ENCODE results near the gene VIP.
A peak's percentile ranks its signal among the peaks of the same experiment; 100 is the strongest.

GRCh38 chr6:152746172-152746553, 4.4 kb upstream of the VIP start:
- no peak for TF ChIP-seq MXI1 (IDR thresholded peaks at IDR 0.05; ENCODE audit: borderline replicate concordance, low read depth, low read length)
- TF ChIP-seq POLR2A (IDR thresholded peaks at IDR 0.05; ENCODE audit: low read depth, low read length), result no peak
- no peak for TF ChIP-seq CTCF (conservative IDR thresholded peaks at IDR 0.05; ENCODE audit: low read depth, low read length)
- no peak for TF ChIP-seq RFX5 (IDR thresholded peaks at IDR 0.05; ENCODE audit: low read depth, low read length)
- TF ChIP-seq RCOR1 (IDR thresholded peaks at IDR 0.05; ENCODE audit: insufficient replicate concordance, low read length), result no peak
- TF ChIP-seq FOS (IDR thresholded peaks at IDR 0.05; ENCODE audit: low read depth, low read length), result 0 out of 2 replicates have a peak, but pooled peaks have one; percentile 37
